Osteoblast (primary cell): Measurements from ENCODE around the gene CYP4Z1. TPM values are rescaled to one million over a fixed set of nuclear protein-coding genes. Genes with fewer than 3 reads are reported as not detected.
A peak's percentile ranks its signal among the peaks of the same experiment; 100 is the strongest.
"Not testable (repeated sequence)": the region's sequence is repeated elsewhere in the genome, so short reads cannot be mapped to it uniquely, and the experiment has no call there.

Experiments
- DNase-seq: peaks from one replicate; pipeline ENCODE4 v3.0.0; 2011; ENCODE audit warnings: low spot score, mixed read lengths; ENCODE audit not compliant: insufficient read length; ENCODE audit errors: missing footprints
- H2AFZ ChIP-seq: 2 replicates; pipeline ENCODE4 v1.6.0; 2011; ENCODE audit warnings: mild to moderate bottlenecking, low read length
- H3K27ac ChIP-seq: 2 replicates; pipeline ENCODE4 v1.5.1; 2011; ENCODE audit warnings: mild to moderate bottlenecking, low read depth, low read length, moderate library complexity
- H3K27me3 ChIP-seq: 2 replicates; pipeline ENCODE4 v1.6.0; 2012; ENCODE audit warnings: mild to moderate bottlenecking, control low read depth, inconsistent platforms, low read length, moderate library complexity; ENCODE audit not compliant: insufficient read depth
- H3K36me3 ChIP-seq: 2 replicates; pipeline ENCODE4 v1.5.1; 2011; ENCODE audit warnings: mild to moderate bottlenecking, low read length, control low read depth, moderate library complexity; ENCODE audit not compliant: insufficient read depth
- H3K4me1 ChIP-seq: 2 replicates; pipeline ENCODE4 v1.5.1; 2011; ENCODE audit warnings: mild to moderate bottlenecking, low read length, control low read depth, moderate library complexity; ENCODE audit not compliant: insufficient read depth
- H3K4me2 ChIP-seq: 2 replicates; pipeline ENCODE4 v1.6.0; 2011; ENCODE audit warnings: mild to moderate bottlenecking, low read length; ENCODE audit not compliant: insufficient read depth
- H3K4me3 ChIP-seq: fragments of 200-600 bp; sonication (generic); 3 replicates; pipeline ENCODE4 v1.5.1; 2012; ENCODE audit warnings: mild to moderate bottlenecking, low read length, inconsistent platforms; ENCODE audit not compliant: insufficient read depth
- H3K79me2 ChIP-seq: 2 replicates; pipeline ENCODE4 v1.6.0; 2012; ENCODE audit warnings: mild to moderate bottlenecking, low read length, control low read depth, inconsistent platforms; ENCODE audit not compliant: insufficient read depth
- H3K9me3 ChIP-seq: 2 replicates; pipeline ENCODE4 v1.5.1; 2011; ENCODE audit warnings: low read depth, low read length, control low read depth
- H4K20me1 ChIP-seq: 2 replicates; pipeline ENCODE4 v1.6.0; 2012; ENCODE audit warnings: mild to moderate bottlenecking, low read length, control low read depth; ENCODE audit not compliant: insufficient read depth
- total RNA-seq: library from RNA; depleted of rRNA; stranded (reverse); fragments of >200 nt; gene quantifications from 2 replicates; pipeline ENCODE4 v1.2.3, GENCODE V29; 2012
- TF ChIP-seq, protein P1 (sequence below): IDR thresholded peaks from 2 replicates; pipeline ENCODE4 v1.5.1; 2011; ENCODE audit warnings: mild to moderate bottlenecking, low read depth, low read length, moderate library complexity; ENCODE audit errors: extremely low read depth

Gene CYP4Z1
- total RNA-seq, 1 donor: not detected

DNA sequence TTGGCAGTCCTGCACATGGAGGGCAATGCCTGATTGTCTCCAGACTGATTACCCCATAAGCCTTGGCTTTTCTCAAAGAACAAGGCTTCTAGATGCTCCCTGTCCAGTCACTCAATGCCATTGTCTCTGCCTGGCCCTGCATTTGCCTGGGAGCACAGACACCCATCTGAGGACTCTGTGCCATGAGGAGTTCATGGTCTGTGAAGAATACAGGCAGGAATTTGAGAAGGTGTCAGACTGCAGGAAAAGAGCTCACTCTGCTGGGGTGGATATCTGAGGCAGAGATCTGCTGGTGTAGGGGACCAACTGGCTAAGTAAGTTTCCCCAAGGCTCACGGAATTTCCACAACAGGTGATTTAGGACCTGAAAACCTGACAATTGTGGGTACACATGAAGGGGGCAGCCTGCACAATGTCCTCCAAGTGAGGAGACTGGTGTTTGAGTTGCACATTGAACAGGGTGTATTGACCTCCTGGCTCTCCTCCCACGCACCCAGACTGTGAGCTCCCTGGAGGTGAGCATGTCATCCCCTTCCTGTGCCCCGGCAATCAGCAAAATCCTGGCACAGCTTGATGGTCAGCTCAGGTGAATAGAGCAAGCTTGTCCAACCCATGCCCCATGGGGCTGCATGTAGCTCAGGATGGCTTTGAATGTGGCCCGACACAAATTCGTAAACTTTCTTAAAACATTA lies 71.0 kb downstream of the CYP4Z1 start:
- Histone ChIP-seq H3K4me1 (no peaks in the 10 kb centered on the region), H3K79me2 (no peaks in the 10 kb centered on the region), H2AFZ (no peak overlapping the region), H3K27ac (no peak overlapping the region), H3K4me2 (no peak overlapping the region), H3K36me3 (no peaks in the 10 kb centered on the region), H3K4me3 (no peak overlapping the region), H4K20me1 (no peaks in the 10 kb centered on the region), H3K27me3 (no peaks in the 10 kb centered on the region), H3K9me3 (no peaks in the 10 kb centered on the region)
- no peak for DNase-seq
- TF ChIP-seq, protein P1, sequence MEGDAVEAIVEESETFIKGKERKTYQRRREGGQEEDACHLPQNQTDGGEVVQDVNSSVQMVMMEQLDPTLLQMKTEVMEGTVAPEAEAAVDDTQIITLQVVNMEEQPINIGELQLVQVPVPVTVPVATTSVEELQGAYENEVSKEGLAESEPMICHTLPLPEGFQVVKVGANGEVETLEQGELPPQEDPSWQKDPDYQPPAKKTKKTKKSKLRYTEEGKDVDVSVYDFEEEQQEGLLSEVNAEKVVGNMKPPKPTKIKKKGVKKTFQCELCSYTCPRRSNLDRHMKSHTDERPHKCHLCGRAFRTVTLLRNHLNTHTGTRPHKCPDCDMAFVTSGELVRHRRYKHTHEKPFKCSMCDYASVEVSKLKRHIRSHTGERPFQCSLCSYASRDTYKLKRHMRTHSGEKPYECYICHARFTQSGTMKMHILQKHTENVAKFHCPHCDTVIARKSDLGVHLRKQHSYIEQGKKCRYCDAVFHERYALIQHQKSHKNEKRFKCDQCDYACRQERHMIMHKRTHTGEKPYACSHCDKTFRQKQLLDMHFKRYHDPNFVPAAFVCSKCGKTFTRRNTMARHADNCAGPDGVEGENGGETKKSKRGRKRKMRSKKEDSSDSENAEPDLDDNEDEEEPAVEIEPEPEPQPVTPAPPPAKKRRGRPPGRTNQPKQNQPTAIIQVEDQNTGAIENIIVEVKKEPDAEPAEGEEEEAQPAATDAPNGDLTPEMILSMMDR: no peak

DNA sequence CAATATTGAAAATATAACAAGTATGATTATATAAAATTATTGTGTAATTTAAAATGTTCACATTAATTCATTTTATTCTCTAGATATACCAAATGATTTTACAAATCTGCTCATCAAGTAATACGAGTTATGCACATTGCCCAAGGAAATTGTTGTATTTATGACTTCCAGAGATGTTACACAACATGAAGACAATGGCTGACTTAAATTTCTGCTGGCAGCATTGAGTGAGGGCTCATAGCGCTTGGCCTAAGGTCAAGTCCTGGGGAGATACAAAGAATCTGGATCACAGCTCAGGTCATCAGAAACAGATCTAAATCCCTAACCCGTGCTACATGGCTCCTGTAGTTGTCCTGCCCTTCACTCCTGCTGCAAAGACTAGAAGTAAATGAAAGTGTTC lies 73.3 kb downstream of the CYP4Z1 start:
- not testable (repeated sequence) for H3K4me2 ChIP-seq, H4K20me1 ChIP-seq, H3K4me3 ChIP-seq, H3K27ac ChIP-seq, H3K79me2 ChIP-seq, H3K36me3 ChIP-seq, H2AFZ ChIP-seq, H3K9me3 ChIP-seq, H3K4me1 ChIP-seq, DNase-seq, H3K27me3 ChIP-seq

DNA sequence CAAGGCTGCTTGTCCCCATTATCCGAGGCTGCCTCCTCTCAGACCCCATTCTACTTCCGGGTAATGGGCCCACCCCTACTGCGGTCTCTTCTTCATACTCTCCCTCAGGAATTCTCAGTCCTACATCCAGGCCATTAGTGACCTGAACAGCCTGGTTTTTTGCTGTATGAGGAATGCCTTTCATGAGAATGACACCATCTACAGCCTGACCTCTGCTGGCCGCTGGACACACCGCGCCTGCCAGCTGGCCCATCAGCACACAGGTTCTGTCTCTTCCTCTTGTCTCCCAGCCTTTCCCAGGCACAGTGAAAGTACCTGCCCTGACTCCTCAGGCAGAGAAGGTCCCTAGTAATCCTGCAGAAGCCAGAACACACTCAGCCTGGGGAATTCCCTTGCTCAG lies 76.6 kb downstream of the CYP4Z1 start:
- not testable (repeated sequence) for H3K27me3 ChIP-seq, H3K27ac ChIP-seq, H3K36me3 ChIP-seq, H3K4me2 ChIP-seq, H2AFZ ChIP-seq, DNase-seq, H3K9me3 ChIP-seq, H3K79me2 ChIP-seq, H3K4me3 ChIP-seq, H4K20me1 ChIP-seq, H3K4me1 ChIP-seq
- TF ChIP-seq, protein P1: peak; percentile 38

DNA sequence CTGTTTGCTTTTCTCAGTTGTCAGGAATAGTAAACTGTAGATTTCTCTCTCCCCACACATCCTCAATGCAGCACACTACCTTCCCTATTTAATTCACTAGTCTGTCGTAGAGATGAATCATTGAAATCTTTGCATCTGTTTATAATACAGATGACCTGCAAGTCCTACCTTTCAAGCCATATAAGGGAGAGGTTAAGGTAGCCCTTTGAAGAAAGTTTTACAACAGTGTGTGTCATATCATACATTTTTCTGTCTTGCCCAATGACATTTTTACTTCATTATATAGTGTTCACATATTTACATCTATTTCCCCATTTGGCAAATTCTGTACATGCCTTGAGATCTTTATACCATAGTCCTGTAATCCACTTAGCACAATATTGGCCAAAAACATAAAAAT lies 79.5 kb downstream of the CYP4Z1 start:
- not testable (repeated sequence) for H3K9me3 ChIP-seq, H3K27ac ChIP-seq, H2AFZ ChIP-seq, H4K20me1 ChIP-seq, H3K4me2 ChIP-seq, H3K79me2 ChIP-seq, H3K27me3 ChIP-seq, H3K4me1 ChIP-seq, DNase-seq, H3K4me3 ChIP-seq, H3K36me3 ChIP-seq

DNA sequence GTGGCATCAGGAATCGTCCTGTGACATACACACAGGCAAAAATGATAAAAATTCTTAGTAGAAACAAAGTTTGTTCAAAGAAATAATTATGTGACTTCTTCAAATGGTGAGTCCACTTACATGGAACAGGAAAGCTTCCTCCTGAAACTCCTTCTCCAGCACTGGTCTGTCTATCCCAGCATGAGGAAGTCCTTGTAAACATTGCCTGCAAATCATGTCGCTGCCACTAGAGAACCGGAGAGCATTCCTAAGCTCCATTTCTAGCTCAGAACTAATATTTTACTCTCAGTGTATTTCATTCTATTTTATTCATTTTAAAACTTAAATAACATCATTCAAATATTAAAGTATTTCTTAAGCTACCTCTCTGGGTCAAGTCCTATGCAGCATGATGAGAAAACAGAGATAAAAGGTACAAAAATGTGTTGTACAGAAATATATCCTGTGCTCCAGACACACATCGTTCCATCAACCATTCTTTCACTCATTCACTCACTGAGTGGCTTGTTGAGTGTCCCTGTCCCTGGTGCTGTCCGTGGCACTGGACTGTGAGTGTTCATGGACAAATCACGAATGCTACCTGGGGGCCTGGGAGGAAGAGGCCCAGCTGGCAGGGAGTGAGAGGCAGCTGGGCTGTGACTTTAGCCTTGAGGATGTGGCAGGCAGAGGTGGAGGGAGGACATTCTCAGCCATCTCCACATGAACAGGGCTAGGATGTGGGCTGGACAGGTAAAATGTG lies 80.2 kb downstream of the CYP4Z1 start:
- no peaks in the 10 kb centered on the region for H3K27me3 ChIP-seq
- DNase-seq: no peak
- H3K4me1 ChIP-seq: no peaks in the 10 kb centered on the region
- no peak overlapping the region for H3K4me2 ChIP-seq
- no peaks in the 10 kb centered on the region for H3K9me3 ChIP-seq
- H3K36me3 ChIP-seq: no peaks in the 10 kb centered on the region
- TF ChIP-seq, protein P1: no peak
- H4K20me1 ChIP-seq: no peaks in the 10 kb centered on the region
- H3K4me3 ChIP-seq: no peak overlapping the region
- H2AFZ ChIP-seq: no peak overlapping the region
- no peak overlapping the region for H3K27ac ChIP-seq
- no peaks in the 10 kb centered on the region for H3K79me2 ChIP-seq

DNA sequence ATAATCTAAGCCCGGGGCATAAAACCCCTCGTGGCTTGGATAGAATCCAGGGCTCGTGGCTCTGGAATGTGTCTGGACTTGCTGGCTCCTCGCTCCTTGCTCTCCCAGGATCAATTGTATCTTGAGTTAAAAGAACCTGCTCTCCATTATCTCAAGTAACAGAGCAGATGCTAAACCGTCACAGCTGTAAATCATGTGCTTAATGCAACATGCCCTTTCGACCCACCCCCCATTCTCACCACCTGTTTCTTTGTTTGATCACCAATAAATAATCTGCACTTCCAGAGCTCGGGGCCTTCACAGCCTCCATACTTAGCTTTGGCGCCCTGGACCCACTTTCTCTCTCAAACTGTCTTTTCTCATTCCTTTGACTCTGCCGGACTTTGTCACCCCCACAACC lies 82.1 kb downstream of the CYP4Z1 start:
- not testable (repeated sequence) for H3K27me3 ChIP-seq, H2AFZ ChIP-seq, H3K4me1 ChIP-seq, H3K4me3 ChIP-seq, DNase-seq, H3K9me3 ChIP-seq, H3K79me2 ChIP-seq, H4K20me1 ChIP-seq, H3K4me2 ChIP-seq, H3K36me3 ChIP-seq, H3K27ac ChIP-seq

DNA sequence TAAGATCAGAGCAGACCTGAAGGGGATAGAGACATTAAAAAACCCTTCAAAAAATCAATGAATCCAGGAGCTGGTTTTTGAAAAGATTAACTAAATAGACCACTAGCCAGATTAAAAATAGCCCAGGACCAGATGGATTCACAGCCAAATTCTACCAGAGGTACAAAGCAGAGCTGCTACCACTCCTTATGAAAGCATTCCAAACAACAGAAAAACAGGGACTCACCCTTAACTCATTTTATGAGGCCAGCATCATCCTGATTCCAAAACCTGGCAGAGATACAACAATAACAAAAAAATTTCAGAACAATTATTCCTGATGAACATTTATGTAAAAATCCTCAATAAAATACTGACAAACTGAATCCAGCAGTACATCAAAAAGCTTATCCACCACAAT lies 89.4 kb downstream of the CYP4Z1 start:
- not testable (repeated sequence) for H3K36me3 ChIP-seq, H3K4me2 ChIP-seq, H3K27me3 ChIP-seq, H3K27ac ChIP-seq, H3K9me3 ChIP-seq, DNase-seq, H3K4me3 ChIP-seq, H3K4me1 ChIP-seq, H2AFZ ChIP-seq, H3K79me2 ChIP-seq, H4K20me1 ChIP-seq
